ENCODE data around the gene MSH4. TPM values are rescaled to one million over a fixed set of nuclear protein-coding genes. Genes with fewer than 3 reads are reported as not detected.
"Not testable (repeated sequence)": the region's sequence is repeated elsewhere in the genome, so short reads cannot be mapped to it uniquely, and the experiment has no call there.

The MSH4 gene
- 0.27 TPM for total RNA-seq

DNA sequence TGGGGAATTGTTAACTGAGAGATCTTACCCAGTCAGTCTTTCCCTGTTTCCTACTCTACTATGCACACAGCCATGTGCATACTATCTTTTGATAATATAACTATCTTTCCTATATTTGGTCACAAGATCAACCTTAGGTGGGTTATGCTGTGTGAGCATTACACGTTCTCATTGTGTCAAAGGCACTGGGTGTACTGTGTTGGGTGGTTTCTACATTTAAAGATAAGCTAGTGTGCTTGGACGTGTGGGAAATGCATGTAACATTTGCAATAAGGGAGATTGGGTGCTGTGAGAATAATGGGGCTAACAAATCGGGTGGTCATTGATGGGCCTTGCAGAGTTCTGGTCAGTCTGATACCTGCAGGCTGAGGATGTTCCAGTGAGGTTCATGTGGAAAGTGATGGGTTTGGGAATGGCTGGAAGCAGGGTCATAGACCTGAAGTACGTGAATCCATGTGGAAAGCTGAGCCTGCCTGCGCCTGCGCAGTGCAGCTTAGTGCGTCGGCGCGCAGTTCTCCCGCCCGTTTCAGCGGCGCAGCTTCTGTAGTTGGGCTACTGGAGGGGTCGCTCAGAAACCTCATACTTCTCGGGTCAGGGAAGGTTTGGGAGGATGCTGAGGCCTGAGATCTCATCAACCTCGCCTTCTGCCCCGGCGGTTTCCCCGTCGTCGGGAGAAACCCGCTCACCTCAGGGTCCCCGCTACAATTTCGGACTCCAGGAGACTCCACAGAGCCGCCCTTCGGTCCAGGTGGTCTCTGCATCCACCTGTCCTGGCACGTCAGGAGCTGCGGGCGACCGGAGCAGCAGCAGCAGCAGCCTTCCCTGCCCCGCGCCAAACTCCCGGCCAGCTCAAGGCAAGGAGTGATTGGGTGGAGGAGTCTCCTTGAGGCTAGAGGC is at the start of gene MSH4:
TSS of gene MSH4 (plus strand) at position 507 of the 897 bp plus-strand sequence. CDS start at position 611, 104 bp downstream.
- DNase-seq (ENCODE audit: low read depth in 2 of 3, low spot score in 2 of 3): no peak

DNA sequence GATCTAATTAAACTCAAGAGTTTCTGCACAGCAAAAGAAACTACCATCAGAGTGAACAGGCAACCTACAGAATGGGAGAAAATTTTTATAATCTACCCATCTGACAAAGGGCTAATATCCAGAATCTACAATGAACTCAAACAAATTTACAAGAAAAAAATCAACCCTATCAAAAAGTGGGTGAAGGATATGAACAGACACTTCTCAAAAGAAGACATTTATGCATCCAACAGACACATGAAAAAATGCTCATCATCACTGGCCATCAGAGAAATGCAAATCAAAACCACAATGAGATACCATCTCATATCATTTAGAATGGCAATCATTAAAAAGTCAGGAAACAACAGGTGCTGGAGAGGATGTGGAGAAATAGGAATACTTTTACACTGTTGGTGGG is 39.5 kb upstream of the MSH4 start:
- not testable (repeated sequence) for DNase-seq (ENCODE audit: low read depth in 2 of 3, low spot score in 2 of 3)

- DNase-seq (ENCODE audit: low read depth in 2 of 3, low spot score in 2 of 3): not testable (repeated sequence)
These were observed 38.1 kb upstream of the MSH4 start for GRCh38 chr1:75758543-75758942.

DNA sequence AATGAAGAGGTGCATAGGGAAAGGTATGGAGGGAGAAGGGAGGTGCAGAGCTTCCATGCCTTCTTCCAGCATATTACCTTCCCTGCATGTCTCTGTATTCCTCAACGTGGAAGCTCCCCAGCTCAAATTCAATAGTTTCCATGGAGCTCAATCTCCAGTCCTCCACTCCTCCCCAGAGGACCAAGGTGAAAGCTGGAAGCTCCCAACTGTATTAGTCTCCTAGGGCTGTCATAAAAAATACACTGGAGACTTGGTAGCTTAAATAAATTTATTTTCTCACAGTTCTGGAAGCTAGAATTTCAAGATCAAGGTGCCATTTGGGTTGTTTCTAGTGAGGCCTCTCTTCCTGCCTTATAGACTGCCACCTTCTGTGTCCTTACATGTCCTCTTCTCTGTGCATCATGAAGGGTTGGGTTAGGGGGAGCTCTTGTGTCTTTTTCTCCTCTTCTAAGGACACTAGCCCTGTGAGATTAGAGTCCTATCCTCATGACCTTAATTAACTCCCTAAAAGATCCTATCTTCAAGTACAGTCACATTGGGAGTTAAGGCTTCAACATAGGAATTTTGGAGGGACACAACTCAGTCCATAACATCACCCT is 32.5 kb upstream of the MSH4 start:
- DNase-seq (ENCODE audit: low read depth in 2 of 3, low spot score in 2 of 3): no peak

GRCh38 chr1:75765697-75766355 is 30.9 kb upstream of the MSH4 start:
- no peak for DNase-seq (ENCODE audit: low read depth in 2 of 3, low spot score in 2 of 3)

DNA sequence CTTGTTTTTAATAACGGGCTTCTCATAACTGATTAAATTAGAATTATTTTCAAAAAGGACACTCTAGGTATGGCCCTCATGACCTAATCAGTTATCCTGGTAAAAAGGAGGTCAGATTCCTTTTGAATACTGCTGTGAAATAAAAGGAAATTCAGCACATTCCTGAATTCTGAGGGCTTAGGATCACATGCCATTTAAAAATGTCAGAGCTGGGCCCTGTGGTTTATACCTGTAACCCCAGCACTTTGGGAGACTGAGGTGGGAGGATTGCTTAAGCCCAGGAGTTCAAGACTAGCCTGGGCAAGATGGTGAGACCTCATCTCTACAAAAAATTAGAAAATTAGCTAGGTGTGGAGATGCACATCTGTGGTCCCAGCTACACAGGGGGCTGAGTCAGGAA is 28.7 kb upstream of the MSH4 start:
- no peak for DNase-seq (ENCODE audit: low read depth in 2 of 3, low spot score in 2 of 3)

DNA sequence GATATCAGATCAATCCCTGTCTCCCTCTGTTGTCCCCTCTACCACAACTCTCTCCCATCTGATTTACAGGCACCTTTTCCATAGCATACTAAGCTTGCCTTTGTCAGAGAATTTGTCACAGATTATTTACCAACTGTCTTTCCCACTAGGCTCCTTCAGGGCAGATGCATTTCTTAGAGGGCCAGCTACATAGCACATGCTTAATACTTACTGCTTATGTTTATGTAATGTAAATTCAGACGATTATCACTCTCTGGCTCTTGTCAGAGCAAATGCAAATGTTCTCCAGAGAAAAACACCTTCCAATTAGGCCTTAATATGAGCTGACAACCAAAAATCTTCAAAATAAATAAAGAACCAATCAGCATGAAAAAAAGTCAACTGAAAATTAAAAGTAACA is 25.9 kb upstream of the MSH4 start:
- DNase-seq (ENCODE audit: low read depth in 2 of 3, low spot score in 2 of 3): no peak

DNA sequence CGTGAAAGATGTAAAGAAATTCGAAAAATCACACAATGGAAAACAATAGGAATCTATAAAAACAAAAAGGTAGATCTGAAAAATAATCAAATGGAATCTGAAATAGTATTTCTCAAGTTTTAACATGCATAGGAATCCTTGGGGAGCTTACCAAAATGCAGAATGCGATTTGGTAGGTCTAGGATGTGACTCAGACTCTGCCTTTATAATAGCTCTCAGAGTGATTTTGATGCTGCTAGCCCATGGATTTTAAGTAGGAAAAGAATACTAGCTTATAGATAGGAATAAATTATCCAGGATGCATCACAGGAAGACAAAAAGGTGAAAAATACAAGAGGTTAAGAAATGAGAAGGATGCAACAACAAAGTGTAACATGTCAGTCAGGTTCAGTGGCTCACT is 24.7 kb upstream of the MSH4 start:
- DNase-seq (ENCODE audit: low read depth in 2 of 3, low spot score in 2 of 3): no peak

DNA sequence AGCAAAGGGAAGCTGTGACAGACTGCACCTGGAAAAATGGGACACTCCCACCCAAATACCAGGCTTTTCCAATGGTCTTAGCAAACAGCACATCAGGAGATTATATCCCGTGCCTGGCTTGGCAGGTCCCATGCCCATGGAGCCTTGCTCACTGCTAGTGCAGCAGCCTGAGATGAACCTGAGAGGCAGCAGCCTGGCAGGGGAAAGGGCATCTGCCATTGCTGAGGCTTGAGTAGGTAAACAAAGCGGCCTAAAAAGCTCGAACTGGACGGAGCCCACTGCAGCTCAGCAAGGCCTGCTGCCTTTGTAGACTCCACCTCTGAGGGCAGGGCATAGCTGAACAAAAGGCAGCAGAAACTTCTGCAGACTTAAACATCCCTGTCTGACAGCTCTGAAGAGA is 18.9 kb upstream of the MSH4 start:
- not testable (repeated sequence) for DNase-seq (ENCODE audit: low read depth in 2 of 3, low spot score in 2 of 3)

DNA sequence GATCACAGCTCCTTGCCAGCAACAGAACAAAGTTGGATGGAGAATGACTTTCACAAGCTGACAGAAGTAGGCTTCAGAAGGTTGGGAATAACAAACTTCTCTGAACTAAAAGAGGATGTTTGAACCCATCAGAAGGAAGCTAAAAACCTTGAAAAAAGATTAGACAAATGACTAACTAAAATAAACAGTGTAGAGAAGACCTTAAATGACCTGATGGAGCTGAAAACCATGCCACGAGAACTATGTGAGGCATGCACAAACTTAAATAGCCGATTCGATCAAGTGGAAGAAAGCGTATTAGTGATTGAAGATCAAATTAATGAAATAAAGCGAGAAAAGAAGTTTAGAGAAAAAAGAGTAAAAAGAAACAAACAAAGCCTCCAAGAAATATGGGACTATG is 18.0 kb upstream of the MSH4 start:
- not testable (repeated sequence) for DNase-seq (ENCODE audit: low read depth in 2 of 3, low spot score in 2 of 3)

DNA sequence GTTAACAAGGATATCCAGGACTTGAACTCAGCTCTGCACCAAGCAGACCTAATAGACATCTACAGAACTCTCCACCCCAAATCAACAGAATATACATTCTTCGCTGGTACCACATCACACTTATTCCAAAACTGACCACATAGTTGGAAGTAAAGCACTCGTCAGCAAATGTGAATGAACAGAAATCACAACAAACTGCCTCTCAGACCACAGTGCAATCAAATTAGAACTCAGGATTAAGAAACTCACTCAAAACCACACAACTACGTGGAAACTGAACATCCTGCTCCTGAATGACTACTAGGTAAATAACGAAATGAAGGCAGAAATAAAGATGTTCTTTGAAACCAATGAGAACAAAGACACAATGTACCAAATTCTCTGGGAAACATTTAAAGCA is 16.5 kb upstream of the MSH4 start:
- DNase-seq (ENCODE audit: low read depth in 2 of 3, low spot score in 2 of 3): not testable (repeated sequence)

DNA sequence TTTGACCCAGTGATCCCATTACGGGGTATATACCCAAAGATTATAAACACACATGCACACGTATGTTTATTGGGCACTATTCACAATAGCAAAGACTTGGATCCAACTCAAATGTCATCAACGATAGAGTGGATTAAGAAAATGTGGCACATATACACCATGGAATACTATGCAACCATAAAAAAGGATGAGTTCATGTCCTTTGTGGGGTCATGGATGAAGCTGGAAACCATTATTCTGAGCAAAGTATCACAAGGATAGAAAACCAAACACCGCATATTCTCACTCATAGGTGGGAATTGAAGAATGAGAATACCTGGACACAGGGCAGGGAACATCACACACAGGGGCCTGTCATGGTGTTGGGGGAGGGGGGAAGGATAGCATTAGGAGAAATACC is 12.8 kb upstream of the MSH4 start:
- not testable (repeated sequence) for DNase-seq (ENCODE audit: low read depth in 2 of 3, low spot score in 2 of 3)

DNA sequence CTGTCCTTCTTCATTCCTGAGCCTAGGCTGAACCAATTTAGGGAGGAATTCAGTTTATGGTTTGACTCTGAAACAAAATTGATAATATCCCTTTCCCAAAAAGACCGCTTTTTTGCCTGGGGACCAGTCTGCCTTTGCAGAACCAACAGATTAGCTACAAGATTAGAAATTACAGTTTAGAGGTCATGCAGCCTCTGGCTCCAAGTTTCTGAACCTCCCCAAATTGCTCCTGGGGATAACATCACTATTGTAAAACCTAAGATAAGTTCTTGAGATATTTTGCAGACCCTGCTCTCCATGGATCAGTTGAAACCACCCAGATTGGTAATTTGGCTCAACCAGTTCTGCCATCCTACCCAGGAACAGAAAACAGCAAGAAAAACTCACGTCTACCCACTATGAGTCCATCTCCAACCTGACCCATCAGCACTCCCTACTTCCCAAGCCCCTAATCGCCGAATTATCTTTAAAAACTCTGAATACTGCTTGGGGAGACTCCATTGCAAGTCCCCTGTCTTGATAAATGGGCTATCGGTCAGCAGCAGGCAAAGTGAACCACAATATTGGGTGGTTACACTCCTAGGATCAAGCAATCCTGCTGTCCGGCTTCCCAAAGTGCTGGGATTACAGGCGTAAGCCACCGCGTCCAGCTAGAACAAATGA is 11.2 kb upstream of the MSH4 start:
- no peak for DNase-seq (ENCODE audit: low read depth in 2 of 3, low spot score in 2 of 3)

DNA sequence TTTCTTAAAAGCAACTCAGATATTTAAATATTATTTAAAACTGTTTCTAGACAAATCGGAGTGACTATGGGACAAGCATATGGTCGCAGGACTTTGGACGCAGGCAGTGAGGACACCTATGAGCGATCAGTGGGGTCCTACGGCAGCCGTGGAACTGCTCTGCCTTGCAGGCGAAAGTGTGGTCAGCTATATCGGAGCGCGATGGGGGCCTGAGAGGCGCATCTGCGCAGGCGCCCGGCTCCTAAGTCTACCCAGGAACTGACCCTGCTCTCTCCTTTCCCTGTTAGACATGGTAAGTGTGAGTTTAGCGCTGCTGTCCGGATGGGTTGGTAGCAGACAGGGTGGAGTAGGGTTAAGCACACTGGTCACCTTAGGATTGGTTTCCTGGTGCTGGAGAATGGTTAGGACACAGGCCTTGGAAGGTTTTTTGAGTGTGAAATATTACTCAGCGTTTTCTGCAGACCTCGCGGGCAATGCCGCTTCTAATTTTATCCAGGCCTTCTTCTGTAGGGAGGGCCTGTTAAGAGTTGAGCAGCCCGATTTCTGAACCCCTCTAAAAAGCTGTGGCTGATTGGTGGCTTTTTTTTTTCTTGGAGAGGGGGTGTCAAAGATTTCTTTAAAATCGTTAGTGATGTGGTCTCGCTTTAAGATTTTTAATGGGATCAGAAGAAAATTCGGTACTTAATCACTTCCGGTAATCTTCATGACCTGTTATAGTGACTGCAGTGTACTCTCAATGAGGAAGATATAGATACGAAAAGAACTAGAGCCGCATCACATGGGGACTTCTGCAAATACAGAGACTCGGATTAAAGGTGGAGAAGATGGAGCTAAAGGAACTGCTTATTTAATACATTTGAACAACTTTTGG is 10.5 kb upstream of the MSH4 start, which contains the start of gene RABGGTB:
TSS of gene RABGGTB (plus strand) at position 274 of the 871 bp plus-strand sequence. CDS start at position 290, 16 bp downstream.
- peak; percentile 89 to 97 (median 96) for DNase-seq (ENCODE audit: low read depth in 2 of 3, low spot score in 2 of 3)

- DNase-seq (ENCODE audit: low read depth in 2 of 3, low spot score in 2 of 3): no peak
These were observed 9.7 kb upstream of the MSH4 start for GRCh38 chr1:75786901-75787493.

DNA sequence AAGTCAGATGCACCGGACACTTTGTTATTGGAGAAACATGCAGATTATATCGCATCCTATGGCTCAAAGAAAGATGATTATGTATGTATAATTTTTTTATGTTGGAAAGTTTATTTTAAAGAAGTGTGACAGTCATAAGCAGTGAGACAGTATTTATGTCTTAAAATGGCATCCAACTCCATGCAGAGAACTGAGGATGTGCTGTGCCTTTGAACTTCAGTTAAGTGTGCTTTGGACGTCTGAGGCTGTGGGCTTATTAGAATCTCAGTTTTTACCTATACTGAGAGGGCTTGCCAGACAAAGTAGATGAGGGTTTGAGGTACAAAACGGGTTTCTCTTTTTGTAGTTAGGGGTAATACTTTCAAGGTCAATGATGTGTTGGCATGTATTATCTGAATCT is 9.2 kb upstream of the MSH4 start:
- no peak for DNase-seq (ENCODE audit: low read depth in 2 of 3, low spot score in 2 of 3)

GRCh38 chr1:75789988-75790387 is 6.7 kb upstream of the MSH4 start:
- DNase-seq (ENCODE audit: low read depth in 2 of 3, low spot score in 2 of 3): no peak

- DNase-seq (ENCODE audit: low read depth in 2 of 3, low spot score in 2 of 3): no peak
These were observed 5.7 kb upstream of the MSH4 start for GRCh38 chr1:75791022-75791421.

GRCh38 chr1:75792091-75792490 is 4.6 kb upstream of the MSH4 start:
- no peak for DNase-seq (ENCODE audit: low read depth in 2 of 3, low spot score in 2 of 3)

GRCh38 chr1:75794382-75794781 is 2.3 kb upstream of the MSH4 start:
- no peak for DNase-seq (ENCODE audit: low read depth in 2 of 3, low spot score in 2 of 3)
